PC-9 (cell line): Measurements from ENCODE around the gene DGKZ. TPM values are rescaled to one million over a fixed set of nuclear protein-coding genes. Genes with fewer than 3 reads are reported as not detected.
A peak's percentile ranks its signal among the peaks of the same experiment; 100 is the strongest.

ENCODE experiments used
- BruUV-seq: library from RNA; stranded (reverse); fragments of 400-500 nt; replicated peaks from 2 replicates; lab custom pipeline; 2021; lab: Mats Ljungman, UMichigan
- CTCF ChIA-PET: fragments of 300-600 bp; sonication (Branson Sonifier 250); formaldehyde crosslinking; loops from one replicate; lab custom pipeline; 2022; ENCODE audit warnings: antibody characterized with exemption; lab: Charles Lee
- POLR2A ChIA-PET: fragments of 300-600 bp; sonication (Branson Sonifier 250); formaldehyde crosslinking; loops from one replicate; lab custom pipeline; 2022; ENCODE audit warnings: antibody characterized with exemption; ENCODE audit not compliant: unreplicated experiment; lab: Charles Lee
- DNase-seq, 2 experiments: peaks; one replicate each; pipeline versions ENCODE4 v3.0.0 to v3.0.0-alpha.2; 2015 to 2022; ENCODE audit warnings: mixed read lengths in 1 of 2
- H2AFZ ChIP-seq: fragments of 200-600 bp; sonication (generic); 2 replicates; pipeline ENCODE4 v1.8.1; 2017; ENCODE audit warnings: antibody characterized with exemption
- H3F3A ChIP-seq: fragments of 200-600 bp; sonication (generic); 2 replicates; pipeline ENCODE4 v1.8.1; 2017; ENCODE audit warnings: antibody characterized with exemption, mild to moderate bottlenecking, low read depth; ENCODE audit not compliant: insufficient read depth
- H3K27ac ChIP-seq: fragments of 200-600 bp; sonication (generic); 2 replicates; pipeline ENCODE4 v1.6.1; 2016; ENCODE audit warnings: mixed run types
- H3K27me3 ChIP-seq: fragments of 200-600 bp; sonication (generic); 2 replicates; pipeline ENCODE4 v1.6.1; 2016; ENCODE audit warnings: low read depth, mixed run types; ENCODE audit not compliant: insufficient read depth
- H3K36me3 ChIP-seq: fragments of 200-600 bp; sonication (generic); 2 replicates; pipeline ENCODE4 v1.6.1; 2016; ENCODE audit warnings: low read depth, mixed run types
- H3K4me1 ChIP-seq: fragments of 200-600 bp; sonication (generic); replicated peaks from 2 replicates; pipeline ENCODE4 v1.6.1; 2016; ENCODE audit warnings: mixed run types; ENCODE audit not compliant: insufficient read depth
- H3K4me2 ChIP-seq: fragments of 200-600 bp; sonication (generic); 2 replicates; pipeline ENCODE4 v1.6.1; 2017; ENCODE audit warnings: mixed run types
- H3K4me3 ChIP-seq: fragments of 200-600 bp; sonication (generic); 2 replicates; pipeline ENCODE4 v1.6.1; 2016; ENCODE audit warnings: mixed run types
- H3K79me2 ChIP-seq: fragments of 200-600 bp; sonication (generic); 2 replicates; pipeline ENCODE4 v1.6.1; 2017; ENCODE audit warnings: low read depth, mixed run types
- H3K9me2 ChIP-seq: fragments of 200-600 bp; sonication (generic); 2 replicates; pipeline ENCODE4 v1.8.1; 2017; ENCODE audit warnings: mild to moderate bottlenecking; ENCODE audit not compliant: insufficient read depth
- H3K9me3 ChIP-seq: fragments of 200-600 bp; sonication (generic); 2 replicates; pipeline ENCODE4 v1.8.1; 2016; ENCODE audit warnings: low read depth; ENCODE audit not compliant: insufficient read depth
- H4K20me1 ChIP-seq: fragments of 200-600 bp; sonication (generic); 2 replicates; pipeline ENCODE4 v1.8.1; 2017; ENCODE audit not compliant: insufficient read depth
- EZH2 ChIP-seq: fragments of 200-600 bp; sonication (generic); IDR thresholded peaks from 2 replicates; pipeline ENCODE4 v1.8.0; 2017; ENCODE audit warnings: antibody characterized with exemption, low read depth
- intact Hi-C: fragments of 100-400 bp; cut with micrococcal nuclease; formaldehyde crosslinking; loops from one replicate; pipeline ENCODE4 v1.10.0; 2022; ENCODE audit not compliant: unreplicated experiment
- total RNA-seq: library from RNA; stranded (reverse); gene quantifications from 2 replicates; pipeline ENCODE4 v1.2.3, GENCODE V29; 2021
- TF ChIP-seq, protein P1 (sequence below): fragments of 200-600 bp; sonication (generic); conservative IDR thresholded peaks from 2 replicates; pipeline ENCODE4 v1.6.1; 2017; ENCODE audit warnings: mixed run types, antibody characterized with exemption, mild to moderate bottlenecking, moderate library complexity

The DGKZ gene
- total RNA-seq, 1 experiment from 2014 or later = 49.3 TPM

DNA sequence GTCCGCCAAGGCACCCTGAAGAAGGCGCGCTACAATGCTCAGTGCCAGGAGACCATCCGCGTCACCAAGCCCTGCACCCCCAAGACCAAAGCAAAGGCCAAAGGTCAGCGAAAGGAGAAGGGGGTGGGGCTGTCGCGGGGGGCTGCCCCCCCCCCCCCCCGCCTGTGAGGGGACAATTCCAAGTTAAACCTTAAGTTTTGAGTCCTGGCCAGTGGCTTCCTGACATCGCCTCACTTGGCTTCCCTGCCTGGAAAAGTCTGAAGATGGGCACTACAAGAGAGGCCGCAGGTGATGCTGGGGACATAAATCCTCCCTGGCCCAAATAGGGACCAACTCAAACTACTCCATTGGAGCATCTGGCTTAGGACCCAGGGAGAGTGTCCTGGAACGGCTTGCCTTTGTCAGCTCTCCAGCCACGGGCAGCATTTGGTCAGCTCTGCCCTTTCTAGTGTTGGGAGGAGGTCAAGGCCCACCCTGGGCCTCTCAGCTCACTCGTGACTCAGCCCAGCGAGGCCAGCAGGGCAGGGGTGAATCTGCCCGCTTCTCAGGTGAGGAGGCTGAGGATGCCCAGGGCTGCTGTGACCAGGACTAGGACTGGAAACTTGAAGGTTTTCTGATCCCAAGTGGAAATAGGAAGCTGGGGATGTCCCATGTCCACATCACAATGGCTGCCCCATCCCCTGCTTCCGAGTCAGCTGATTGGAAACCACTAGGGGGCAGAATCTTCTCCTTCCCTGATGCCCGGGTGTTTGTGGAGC lies 35.6 kb downstream of the DGKZ start:
- TF ChIP-seq, protein P1, sequence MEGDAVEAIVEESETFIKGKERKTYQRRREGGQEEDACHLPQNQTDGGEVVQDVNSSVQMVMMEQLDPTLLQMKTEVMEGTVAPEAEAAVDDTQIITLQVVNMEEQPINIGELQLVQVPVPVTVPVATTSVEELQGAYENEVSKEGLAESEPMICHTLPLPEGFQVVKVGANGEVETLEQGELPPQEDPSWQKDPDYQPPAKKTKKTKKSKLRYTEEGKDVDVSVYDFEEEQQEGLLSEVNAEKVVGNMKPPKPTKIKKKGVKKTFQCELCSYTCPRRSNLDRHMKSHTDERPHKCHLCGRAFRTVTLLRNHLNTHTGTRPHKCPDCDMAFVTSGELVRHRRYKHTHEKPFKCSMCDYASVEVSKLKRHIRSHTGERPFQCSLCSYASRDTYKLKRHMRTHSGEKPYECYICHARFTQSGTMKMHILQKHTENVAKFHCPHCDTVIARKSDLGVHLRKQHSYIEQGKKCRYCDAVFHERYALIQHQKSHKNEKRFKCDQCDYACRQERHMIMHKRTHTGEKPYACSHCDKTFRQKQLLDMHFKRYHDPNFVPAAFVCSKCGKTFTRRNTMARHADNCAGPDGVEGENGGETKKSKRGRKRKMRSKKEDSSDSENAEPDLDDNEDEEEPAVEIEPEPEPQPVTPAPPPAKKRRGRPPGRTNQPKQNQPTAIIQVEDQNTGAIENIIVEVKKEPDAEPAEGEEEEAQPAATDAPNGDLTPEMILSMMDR = peak; percentile 67
- no peak for TF ChIP-seq EZH2
- H3K27me3 ChIP-seq = no peaks in the 10 kb centered on the region
- intact Hi-C loops = loop anchor here (5.0 kb wide), 3 partner anchors 141 to 974 kb away; partner anchors contain the start of genes ATG13 and HARBI1
- peak in 1 of 2 experiments; percentile 34 for DNase-seq
- ChIA-PET POLR2A (no interaction called here), CTCF (interaction anchor here (0.5 to 1.7 kb wide), 5 partner anchors 9 to 327 kb away, joined by 3 to 10 read pairs (median 3); partner anchors contain the start of gene CHRM4)
- BruUV-seq = no TSS peak
- H4K20me1 ChIP-seq = no peaks in the 10 kb centered on the region
- no peaks in the 10 kb centered on the region for H3K9me3 ChIP-seq
- peak overlapping the region; percentile 68 for H3K4me3 ChIP-seq
- H3K9me2 ChIP-seq = no peaks in the 10 kb centered on the region
- no peak overlapping the region for H2AFZ ChIP-seq
- no peak overlapping the region for H3K27ac ChIP-seq
- peaks cover 30% of the 10 kb centered on the region for H3K4me1 ChIP-seq
- no peaks in the 10 kb centered on the region for H3K36me3 ChIP-seq
- peak overlapping the region; percentile 90 for H3K4me2 ChIP-seq
- H3F3A ChIP-seq = peaks cover 46% of the 10 kb centered on the region
- no peaks in the 10 kb centered on the region for H3K79me2 ChIP-seq

DNA sequence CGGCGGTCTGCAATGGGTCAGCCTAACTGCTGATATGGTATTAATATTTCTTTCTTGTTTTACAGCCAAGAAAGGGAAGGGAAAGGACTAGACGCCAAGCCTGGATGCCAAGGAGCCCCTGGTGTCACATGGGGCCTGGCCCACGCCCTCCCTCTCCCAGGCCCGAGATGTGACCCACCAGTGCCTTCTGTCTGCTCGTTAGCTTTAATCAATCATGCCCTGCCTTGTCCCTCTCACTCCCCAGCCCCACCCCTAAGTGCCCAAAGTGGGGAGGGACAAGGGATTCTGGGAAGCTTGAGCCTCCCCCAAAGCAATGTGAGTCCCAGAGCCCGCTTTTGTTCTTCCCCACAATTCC lies 36.1 kb downstream of the DGKZ start:
- TSS peak; percentile 64 for BruUV-seq
- no peaks in the 10 kb centered on the region for H4K20me1 ChIP-seq
- TF ChIP-seq, protein P1 = peak; percentile 49
- TF ChIP-seq EZH2 = no peak
- no peaks in the 10 kb centered on the region for H3K79me2 ChIP-seq
- H3K36me3 ChIP-seq = no peaks in the 10 kb centered on the region
- no peak overlapping the region for H2AFZ ChIP-seq
- intact Hi-C loops = loop anchor here (5.0 kb wide), 3 partner anchors 141 to 974 kb away; partner anchors contain the start of genes ATG13 and HARBI1
- H3K9me2 ChIP-seq = no peaks in the 10 kb centered on the region
- H3K9me3 ChIP-seq = no peaks in the 10 kb centered on the region
- H3F3A ChIP-seq = peaks cover 41% of the 10 kb centered on the region
- CTCF ChIA-PET = interaction anchor here (0.5 to 1.7 kb wide), 5 partner anchors 8 to 326 kb away, joined by 3 to 10 read pairs (median 3); partner anchors contain the start of gene CHRM4
- POLR2A ChIA-PET = no interaction called here
- H3K27ac ChIP-seq = no peak overlapping the region
- peaks cover 30% of the 10 kb centered on the region for H3K4me1 ChIP-seq
- no peak overlapping the region for H3K4me2 ChIP-seq
- H3K27me3 ChIP-seq = 0 out of 2 replicates have a peak, but pooled peaks cover under 1% of the 10 kb centered on the region
- no peak for DNase-seq
- no peak overlapping the region for H3K4me3 ChIP-seq

DNA sequence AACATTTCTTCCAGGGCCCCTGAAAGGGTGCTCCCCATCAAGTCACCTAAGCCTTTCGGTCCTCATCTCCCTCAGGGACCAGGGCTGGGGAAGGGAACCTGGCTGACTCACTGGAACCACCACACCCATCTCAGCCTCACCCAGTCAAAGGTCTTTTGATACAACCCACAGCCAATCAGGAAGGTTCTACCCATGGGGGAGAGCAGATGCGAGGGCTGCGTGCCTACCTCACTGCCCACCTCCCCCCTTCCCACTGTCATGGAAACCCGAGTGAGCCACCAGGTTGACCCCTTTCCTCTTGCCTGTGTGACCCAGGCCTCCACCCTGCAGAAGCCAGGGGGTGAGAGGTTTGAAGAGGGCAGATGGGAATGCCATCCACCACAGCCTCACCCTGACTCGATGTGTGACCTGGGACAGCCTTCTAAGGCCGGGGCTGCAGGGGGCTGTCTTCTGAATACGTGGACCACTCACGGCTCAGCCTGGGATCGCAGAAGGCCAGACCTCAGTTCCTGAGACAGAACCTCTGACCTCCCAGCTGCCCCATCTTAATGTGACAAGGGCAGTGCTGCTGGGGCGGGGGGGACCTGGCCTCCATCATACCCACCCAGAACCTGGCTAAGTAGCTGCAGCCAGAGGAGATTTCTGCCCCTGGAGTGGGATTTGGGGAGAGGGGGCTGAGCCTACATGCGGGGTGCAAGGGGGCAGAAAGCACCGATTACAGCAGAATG lies 36.9 kb downstream of the DGKZ start:
- TF ChIP-seq, protein P1 = no peak
- TF ChIP-seq EZH2 = no peak
- H3K9me3 ChIP-seq = no peaks in the 10 kb centered on the region
- H3K4me2 ChIP-seq = no peak overlapping the region
- no peak overlapping the region for H2AFZ ChIP-seq
- H3K27me3 ChIP-seq = 0 out of 2 replicates have a peak, but pooled peaks cover 8% of the 10 kb centered on the region
- no peaks in the 10 kb centered on the region for H3K9me2 ChIP-seq
- no peak overlapping the region for H3K27ac ChIP-seq
- BruUV-seq = no TSS peak
- peaks cover 30% of the 10 kb centered on the region for H3K4me1 ChIP-seq
- ChIA-PET CTCF (interaction anchor here (1.0 to 1.7 kb wide), 3 partner anchors 8 to 234 kb away, joined by 3 to 10 read pairs (median 3); partner anchors contain the start of gene CHRM4), POLR2A (no interaction called here)
- no peaks in the 10 kb centered on the region for H3K36me3 ChIP-seq
- no peak for DNase-seq
- no peaks in the 10 kb centered on the region for H3K79me2 ChIP-seq
- intact Hi-C loops = loop anchor here (5.0 kb wide), 3 partner anchors 142 to 973 kb away; partner anchors contain the start of genes ATG13 and HARBI1
- no peak overlapping the region for H3K4me3 ChIP-seq
- H4K20me1 ChIP-seq = no peaks in the 10 kb centered on the region
- peaks cover 33% of the 10 kb centered on the region for H3F3A ChIP-seq
